K562 (cell line): ENCODE measurements around the gene MLN. TPM values are rescaled to one million over a fixed set of nuclear protein-coding genes. Genes with fewer than 3 reads are reported as not detected.

Source experiments
- ATF3 ChIP-seq, 2 experiments: fragments of 450-650 bp in 1 of 2; sonication (generic) in 1 of 2; formaldehyde crosslinking in 1 of 2; IDR thresholded peaks in 1 of 2; conservative IDR thresholded peaks in 1 of 2; 2 replicates each; pipeline versions ENCODE4 v1.6.1 to v1.8.1; 2016 to 2023; ENCODE audit warnings: mild to moderate bottlenecking in 2 of 2, moderate library complexity in 2 of 2, inconsistent platforms in 1 of 2, missing genetic modification reagents in 1 of 2
- BCLAF1 ChIP-seq, 2 experiments: fragments of 450-650 bp in 1 of 2; IDR thresholded peaks; 2 replicates each; pipeline ENCODE4 v1.6.1; 2011 to 2017; ENCODE audit warnings: low read depth in 2 of 2, antibody characterized with exemption in 1 of 2, borderline replicate concordance in 1 of 2, low read length in 1 of 2, mild to moderate bottlenecking in 1 of 2, mixed read lengths in 1 of 2; ENCODE audit not compliant: control insufficient read depth in 1 of 2
- BCOR ChIP-seq: fragments of 450-650 bp; IDR thresholded peaks from 2 replicates; pipeline ENCODE4 v1.6.1; 2016
- LEF1 ChIP-seq: fragments of 450-650 bp; IDR thresholded peaks from 2 replicates; pipeline ENCODE4 v1.6.1; 2016; ENCODE audit warnings: mild to moderate bottlenecking
- SMARCA4 ChIP-seq: fragments of 450-650 bp; IDR thresholded peaks from 2 replicates; pipeline ENCODE4 v1.6.1; 2016
- ZNF165 ChIP-seq: fragments of 250-450 bp; sonication (Bioruptor Pico); IDR thresholded peaks from 2 replicates; pipeline ENCODE4 v1.4.0; 2020; ENCODE audit warnings: borderline replicate concordance
- polyA plus RNA-seq, 8 experiments: library from polyadenylated mRNA; depleted of rRNA in 4 of 8; stranded (reverse) in 5 of 8; unstranded in 3 of 8; fragments of >200 nt; fragmentation: Nextera tagmentation in 2 of 8; fragmentation: Illumina TruSeq in 1 of 8; extraction: Ambion mirVana in 2 of 8; extraction: Trizol in 1 of 8; gene quantifications; 2 replicates each; pipeline versions ENCODE4 v1.2.1 to v1.2.3, GENCODE V29; 2011 to 2014; ENCODE audit warnings: inconsistent platforms in 1 of 8, missing spikeins in 1 of 8
- total RNA-seq, 7 experiments: library from RNA; depleted of rRNA in 6 of 7; stranded (reverse); fragments of >200 nt in 6 of 7; fragmentation: Illumina TruSeq in 2 of 7; extraction: Trizol in 2 of 7; gene quantifications; 2 replicates each; pipeline versions ENCODE4 v1.2.1 to v1.2.3, GENCODE V29; 2011 to 2021; ENCODE audit warnings: low replicate concordance in 1 of 7

The MLN gene
- total and polyA plus RNA-seq, 9 of the 15 experiments (the other 6 are each of a cell fraction or from before 2014, with no cell fraction given), result not detected

GRCh38 chr6:33750244-33750991 lies 53.4 kb downstream of the MLN start (continued):
- TF ChIP-seq SMARCA4 (no peak), BCOR (0 out of 2 replicates have a peak, but pooled peaks have one; percentile 14), LEF1 (no peak), ATF3 (IDR thresholded peaks at IDR 0.05) (no peak), ATF3 (CRISPR knock-in tag; conservative IDR thresholded peaks at IDR 0.05) (no peak), BCLAF1 (IDR thresholded peaks at IDR 0.05; ENCODE audit: borderline replicate concordance in 1 of 2, control insufficient read depth in 1 of 2, low read depth in 2 of 2, low read length in 1 of 2) (no peak), ZNF165 (CRISPR knock-in tag) (no peak)
